Mucosa of stomach (tissue), 1 donor: ENCODE results near the gene CXCL6.
A peak's percentile ranks its signal among the peaks of the same experiment; 100 is the strongest.

Experiments used
- H3K27me3 ChIP-seq: one replicate; pipeline ENCODE4 v1.7.0; 2013; ENCODE audit warnings: mild to moderate bottlenecking, low read length; ENCODE audit not compliant: control insufficient read depth, insufficient read depth
- H3K36me3 ChIP-seq: one replicate; pipeline ENCODE4 v1.7.0; 2013; ENCODE audit warnings: low read length; ENCODE audit not compliant: control insufficient read depth, insufficient read depth
- H3K4me1 ChIP-seq: one replicate; pipeline ENCODE4 v1.7.0; 2013; ENCODE audit warnings: mild to moderate bottlenecking, low read length; ENCODE audit not compliant: control insufficient read depth, insufficient read depth
- H3K4me3 ChIP-seq: one replicate; pipeline ENCODE4 v1.7.0; 2013; ENCODE audit warnings: low read length
- H3K9ac ChIP-seq: one replicate; pipeline ENCODE4 v1.7.0; 2013; ENCODE audit warnings: mild to moderate bottlenecking, low read length, moderate library complexity
- H3K9me3 ChIP-seq: one replicate; pipeline ENCODE4 v1.7.0; 2013; ENCODE audit warnings: mild to moderate bottlenecking, low read length, moderate library complexity; ENCODE audit not compliant: control insufficient read depth
- donor health status: Pancreatic carcinoma.

The CXCL6 gene

GRCh38 chr4:73859614-73860088, 23.2 kb downstream of the CXCL6 start:
- Histone ChIP-seq H3K4me3 (no peak overlapping the region), H3K4me1 (no peaks in the 10 kb centered on the region), H3K9me3 (no peaks in the 10 kb centered on the region), H3K9ac (no peak overlapping the region), H3K27me3 (no peaks in the 10 kb centered on the region), H3K36me3 (no peaks in the 10 kb centered on the region)

GRCh38 chr4:73860181-73860580, 23.7 kb downstream of the CXCL6 start:
- Histone ChIP-seq H3K27me3 (no peaks in the 10 kb centered on the region), H3K9me3 (no peaks in the 10 kb centered on the region), H3K4me3 (no peak overlapping the region), H3K4me1 (no peaks in the 10 kb centered on the region), H3K36me3 (no peaks in the 10 kb centered on the region), H3K9ac (no peak overlapping the region)

GRCh38 chr4:73860917-73861316, 24.4 kb downstream of the CXCL6 start:
- H3K4me1 ChIP-seq: no peaks in the 10 kb centered on the region
- no peaks in the 10 kb centered on the region for H3K36me3 ChIP-seq
- no peaks in the 10 kb centered on the region for H3K9me3 ChIP-seq
- no peak overlapping the region for H3K9ac ChIP-seq
- H3K4me3 ChIP-seq: no peak overlapping the region
- H3K27me3 ChIP-seq: no peaks in the 10 kb centered on the region

GRCh38 chr4:73862322-73862721, 25.8 kb downstream of the CXCL6 start:
- Histone ChIP-seq H3K4me1 (no peaks in the 10 kb centered on the region), H3K36me3 (no peaks in the 10 kb centered on the region), H3K27me3 (no peaks in the 10 kb centered on the region), H3K9ac (no peak overlapping the region), H3K9me3 (no peaks in the 10 kb centered on the region), H3K4me3 (no peak overlapping the region)

- Histone ChIP-seq H3K4me3 (no peak overlapping the region), H3K27me3 (no peaks in the 10 kb centered on the region), H3K36me3 (no peaks in the 10 kb centered on the region), H3K9ac (no peak overlapping the region), H3K9me3 (no peaks in the 10 kb centered on the region), H3K4me1 (peaks cover 7% of the 10 kb centered on the region)
Observed at GRCh38 chr4:73864365-73864764, 27.9 kb downstream of the CXCL6 start.

GRCh38 chr4:73864961-73865360, 28.5 kb downstream of the CXCL6 start:
- Histone ChIP-seq H3K27me3 (no peaks in the 10 kb centered on the region), H3K9me3 (no peaks in the 10 kb centered on the region), H3K36me3 (no peaks in the 10 kb centered on the region), H3K4me3 (no peak overlapping the region), H3K9ac (no peak overlapping the region), H3K4me1 (peaks cover 11% of the 10 kb centered on the region)

- Histone ChIP-seq H3K36me3 (no peaks in the 10 kb centered on the region), H3K27me3 (no peaks in the 10 kb centered on the region), H3K9ac (no peak overlapping the region), H3K4me3 (no peak overlapping the region), H3K4me1 (peaks cover 14% of the 10 kb centered on the region), H3K9me3 (no peaks in the 10 kb centered on the region)
Observed at GRCh38 chr4:73865431-73866096, 29.1 kb downstream of the CXCL6 start.

- Histone ChIP-seq H3K36me3 (no peaks in the 10 kb centered on the region), H3K4me3 (no peak overlapping the region), H3K4me1 (peaks cover 14% of the 10 kb centered on the region), H3K9ac (no peak overlapping the region), H3K27me3 (no peaks in the 10 kb centered on the region), H3K9me3 (no peaks in the 10 kb centered on the region)
Observed at GRCh38 chr4:73866246-73866645, 29.8 kb downstream of the CXCL6 start.

- peak overlapping the region; percentile 12 for H3K9ac ChIP-seq
- no peak overlapping the region for H3K4me3 ChIP-seq
- peaks cover 14% of the 10 kb centered on the region for H3K4me1 ChIP-seq
- H3K9me3 ChIP-seq: no peaks in the 10 kb centered on the region
- no peaks in the 10 kb centered on the region for H3K36me3 ChIP-seq
- no peaks in the 10 kb centered on the region for H3K27me3 ChIP-seq
Observed at GRCh38 chr4:73867783-73868182, 31.3 kb downstream of the CXCL6 start.

GRCh38 chr4:73868206-73869129, 32.0 kb downstream of the CXCL6 start:
- peaks cover 14% of the 10 kb centered on the region for H3K4me1 ChIP-seq
- no peaks in the 10 kb centered on the region for H3K27me3 ChIP-seq
- H3K4me3 ChIP-seq: peak overlapping the region; percentile 28
- H3K9ac ChIP-seq: peak overlapping the region; percentile 58
- no peaks in the 10 kb centered on the region for H3K36me3 ChIP-seq
- H3K9me3 ChIP-seq: no peaks in the 10 kb centered on the region

GRCh38 chr4:73869130-73870055, 32.9 kb downstream of the CXCL6 start, which contains the start of gene CXCL1:
Gene CXCL1 (plus strand): TSS chr4:73869393. CDS start chr4:73869471, 78 bp downstream.
- H3K4me1 ChIP-seq: peaks cover 14% of the 10 kb centered on the region
- H3K4me3 ChIP-seq: peak within 1 kb of the TSS; percentile 28
- no peaks in the 10 kb centered on the region for H3K27me3 ChIP-seq
- peak within 1 kb of the TSS; percentile 58 for H3K9ac ChIP-seq
- no peaks in the 10 kb centered on the region for H3K9me3 ChIP-seq
- H3K36me3 ChIP-seq: no peaks in the 10 kb centered on the region
